Stimulated activated naive CD8-positive, alpha-beta T cell treated with anti-CD3 and anti-CD28 coated beads, Interleukin-15, Interleukin-2, amounts not matched to agents 100 ng/mL and 50 ng/mL, for 24 hours (primary cell): ENCODE data around the gene CHERP.

ENCODE experiments used
- H3K27ac Mint-ChIP-seq: one replicate; pipeline ENCODE4 v1.8.0; 2021; ENCODE audit warnings: mild to moderate bottlenecking, mixed read lengths
- H3K27me3 Mint-ChIP-seq: one replicate; pipeline ENCODE4 v1.8.0; 2021; ENCODE audit warnings: mixed read lengths
- H3K36me3 Mint-ChIP-seq: one replicate; pipeline ENCODE4 v1.8.0; 2021; ENCODE audit warnings: low read depth, mixed read lengths
- H3K4me1 Mint-ChIP-seq: one replicate; pipeline ENCODE4 v1.8.0; 2021; ENCODE audit warnings: low read depth, mixed read lengths
- H3K4me3 Mint-ChIP-seq: one replicate; pipeline ENCODE4 v1.8.0; 2021; ENCODE audit warnings: mild to moderate bottlenecking, mixed read lengths
- H3K9me3 Mint-ChIP-seq: one replicate; pipeline ENCODE4 v1.8.0; 2021; ENCODE audit warnings: mixed read lengths

Gene CHERP, protein sequence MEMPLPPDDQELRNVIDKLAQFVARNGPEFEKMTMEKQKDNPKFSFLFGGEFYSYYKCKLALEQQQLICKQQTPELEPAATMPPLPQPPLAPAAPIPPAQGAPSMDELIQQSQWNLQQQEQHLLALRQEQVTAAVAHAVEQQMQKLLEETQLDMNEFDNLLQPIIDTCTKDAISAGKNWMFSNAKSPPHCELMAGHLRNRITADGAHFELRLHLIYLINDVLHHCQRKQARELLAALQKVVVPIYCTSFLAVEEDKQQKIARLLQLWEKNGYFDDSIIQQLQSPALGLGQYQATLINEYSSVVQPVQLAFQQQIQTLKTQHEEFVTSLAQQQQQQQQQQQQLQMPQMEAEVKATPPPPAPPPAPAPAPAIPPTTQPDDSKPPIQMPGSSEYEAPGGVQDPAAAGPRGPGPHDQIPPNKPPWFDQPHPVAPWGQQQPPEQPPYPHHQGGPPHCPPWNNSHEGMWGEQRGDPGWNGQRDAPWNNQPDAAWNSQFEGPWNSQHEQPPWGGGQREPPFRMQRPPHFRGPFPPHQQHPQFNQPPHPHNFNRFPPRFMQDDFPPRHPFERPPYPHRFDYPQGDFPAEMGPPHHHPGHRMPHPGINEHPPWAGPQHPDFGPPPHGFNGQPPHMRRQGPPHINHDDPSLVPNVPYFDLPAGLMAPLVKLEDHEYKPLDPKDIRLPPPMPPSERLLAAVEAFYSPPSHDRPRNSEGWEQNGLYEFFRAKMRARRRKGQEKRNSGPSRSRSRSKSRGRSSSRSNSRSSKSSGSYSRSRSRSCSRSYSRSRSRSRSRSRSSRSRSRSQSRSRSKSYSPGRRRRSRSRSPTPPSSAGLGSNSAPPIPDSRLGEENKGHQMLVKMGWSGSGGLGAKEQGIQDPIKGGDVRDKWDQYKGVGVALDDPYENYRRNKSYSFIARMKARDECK

DNA sequence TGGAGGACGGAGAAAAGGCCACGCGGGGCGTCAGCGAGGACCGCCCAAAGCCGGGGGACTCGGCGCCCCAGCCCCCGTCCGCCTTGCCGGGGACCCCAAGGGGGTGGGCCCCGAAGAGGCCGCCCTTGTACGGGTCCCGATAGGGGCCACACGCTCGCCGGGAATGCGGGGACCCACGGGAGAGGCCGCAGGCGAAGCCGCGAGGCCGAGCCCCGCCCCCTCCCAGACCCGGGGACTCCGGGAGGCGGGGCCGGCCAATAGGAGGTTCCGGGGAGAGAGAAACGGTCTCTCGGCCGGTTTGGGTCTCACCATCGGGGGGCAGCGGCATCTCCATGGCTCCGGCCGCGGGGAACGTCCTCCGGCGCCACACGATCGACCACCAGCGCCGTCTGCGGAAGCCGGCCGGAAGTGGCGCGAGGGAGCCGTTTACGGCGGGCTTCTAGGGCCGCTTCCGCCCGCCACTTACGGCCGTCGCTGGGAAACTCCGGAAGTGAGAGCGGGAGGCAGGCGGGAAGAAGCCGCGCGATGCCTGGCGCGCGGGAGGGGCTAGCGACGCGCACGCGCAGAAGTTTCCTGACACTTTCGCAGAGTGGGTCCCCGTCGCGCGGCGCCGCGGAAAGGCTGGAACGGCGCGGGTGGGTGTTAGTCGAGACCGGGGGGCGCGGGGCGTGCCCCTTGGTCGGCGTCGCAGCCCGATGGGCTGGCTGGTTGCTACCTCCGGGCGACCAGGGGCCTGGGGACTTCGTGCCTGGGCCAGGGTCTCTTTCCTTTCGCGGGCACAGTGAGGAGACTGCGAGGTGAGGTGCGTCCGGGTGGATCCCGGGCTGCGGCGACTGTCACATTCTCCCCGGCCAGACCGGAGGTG lies at the start of gene CHERP:
Gene CHERP (minus strand): TSS at position 393 of the 865 bp plus-strand sequence. CDS start 59 bp downstream, at position 334.
- Mint-ChIP-seq H3K36me3 (peaks cover 44% of the 10 kb centered on the region), H3K4me3 (peak within 1 kb of the TSS; percentile 97), H3K9me3 (no peaks in the 10 kb centered on the region), H3K4me1 (peaks cover 59% of the 10 kb centered on the region), H3K27ac (peak within 1 kb of the TSS; percentile 94), H3K27me3 (no peaks in the 10 kb centered on the region)

DNA sequence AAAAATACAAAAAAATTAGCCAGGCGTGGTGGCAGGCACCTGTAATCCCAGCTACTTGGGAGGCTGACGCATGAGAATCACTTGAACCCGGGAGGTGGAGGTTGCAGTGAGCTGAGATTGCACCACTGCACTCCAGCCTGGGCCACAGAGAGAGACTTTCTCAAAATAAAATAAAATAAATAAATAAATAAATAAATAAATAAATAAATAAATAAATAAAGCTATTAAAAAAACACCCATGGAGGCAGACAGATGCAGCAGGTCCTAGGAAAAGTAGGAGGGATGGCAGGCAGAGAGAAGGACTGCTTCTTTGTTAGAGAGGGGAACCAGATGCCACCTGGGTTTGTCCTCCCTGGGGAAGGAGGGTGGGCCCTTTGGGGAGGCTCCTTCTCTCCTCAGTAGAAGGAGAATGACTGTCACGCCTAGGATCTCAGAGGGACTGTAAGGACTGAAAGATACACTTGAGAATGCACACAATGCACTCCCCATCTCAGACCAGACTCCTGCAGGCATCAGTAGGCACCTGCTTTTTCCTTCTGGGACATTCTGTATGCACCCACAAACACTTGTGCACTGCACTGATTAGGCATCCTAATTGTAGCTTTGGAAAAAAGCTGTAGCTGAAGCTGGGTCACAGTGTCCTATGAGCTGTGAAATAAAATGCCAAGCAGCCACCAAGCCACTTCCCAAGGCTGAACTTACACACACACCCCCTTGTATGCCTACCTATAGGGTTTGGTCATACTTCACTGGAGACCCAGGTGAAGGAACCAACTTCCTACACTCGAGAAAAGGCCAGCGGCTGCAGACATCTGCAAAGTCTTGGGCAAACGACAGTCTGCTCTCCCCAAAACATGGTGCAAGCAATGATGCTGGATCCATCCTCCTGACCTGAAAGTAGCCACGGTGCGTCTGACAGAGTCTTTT lies 48.9 kb upstream of the CHERP start:
- Mint-ChIP-seq H3K27me3 (no peaks in the 10 kb centered on the region), H3K27ac (no peak overlapping the region), H3K36me3 (peaks cover 5% of the 10 kb centered on the region), H3K4me1 (peaks cover 90% of the 10 kb centered on the region), H3K9me3 (no peaks in the 10 kb centered on the region), H3K4me3 (no peak overlapping the region)

- Mint-ChIP-seq H3K4me3 (no peak overlapping the region), H3K9me3 (no peaks in the 10 kb centered on the region), H3K4me1 (peaks cover 90% of the 10 kb centered on the region)
Measured at GRCh38 chr19:16589917-16590316, 47.7 kb upstream of the CHERP start.

GRCh38 chr19:16588824-16589577 lies 46.8 kb upstream of the CHERP start:
- Mint-ChIP-seq H3K27me3 (no peaks in the 10 kb centered on the region), H3K9me3 (no peaks in the 10 kb centered on the region), H3K27ac (peak overlapping the region; percentile 92), H3K36me3 (peaks cover 5% of the 10 kb centered on the region), H3K4me3 (peak overlapping the region; percentile 90), H3K4me1 (peaks cover 90% of the 10 kb centered on the region)

More at GRCh38 chr19:16589917-16590316, 47.7 kb upstream of the CHERP start:
- peaks cover 5% of the 10 kb centered on the region for H3K36me3 Mint-ChIP-seq
- no peaks in the 10 kb centered on the region for H3K27me3 Mint-ChIP-seq
- no peak overlapping the region for H3K27ac Mint-ChIP-seq

GRCh38 chr19:16587833-16588823 lies 45.9 kb upstream of the CHERP start:
- Mint-ChIP-seq H3K4me1 (peaks cover 90% of the 10 kb centered on the region), H3K9me3 (no peaks in the 10 kb centered on the region), H3K27me3 (no peaks in the 10 kb centered on the region), H3K27ac (peak overlapping the region; percentile 92), H3K4me3 (peak overlapping the region; percentile 90), H3K36me3 (peaks cover under 1% of the 10 kb centered on the region)

GRCh38 chr19:16586991-16587832 lies 45.0 kb upstream of the CHERP start:
- H3K9me3 Mint-ChIP-seq = no peaks in the 10 kb centered on the region
- peak overlapping the region; percentile 90 for H3K4me3 Mint-ChIP-seq
- no peaks in the 10 kb centered on the region for H3K36me3 Mint-ChIP-seq
- H3K27ac Mint-ChIP-seq = peak overlapping the region; percentile 92
- H3K4me1 Mint-ChIP-seq = peaks cover 89% of the 10 kb centered on the region
- no peaks in the 10 kb centered on the region for H3K27me3 Mint-ChIP-seq

GRCh38 chr19:16586477-16586871 lies 44.2 kb upstream of the CHERP start:
- Mint-ChIP-seq H3K27ac (peak overlapping the region; percentile 95), H3K9me3 (no peaks in the 10 kb centered on the region), H3K27me3 (no peaks in the 10 kb centered on the region), H3K36me3 (no peaks in the 10 kb centered on the region), H3K4me1 (peaks cover 87% of the 10 kb centered on the region), H3K4me3 (peak overlapping the region; percentile 90)

GRCh38 chr19:16585808-16586476 lies 43.7 kb upstream of the CHERP start:
- no peaks in the 10 kb centered on the region for H3K27me3 Mint-ChIP-seq
- peaks cover 89% of the 10 kb centered on the region for H3K4me1 Mint-ChIP-seq
- H3K9me3 Mint-ChIP-seq = no peaks in the 10 kb centered on the region
- H3K36me3 Mint-ChIP-seq = no peaks in the 10 kb centered on the region
- peak overlapping the region; percentile 95 for H3K27ac Mint-ChIP-seq
- H3K4me3 Mint-ChIP-seq = peak overlapping the region; percentile 90

DNA sequence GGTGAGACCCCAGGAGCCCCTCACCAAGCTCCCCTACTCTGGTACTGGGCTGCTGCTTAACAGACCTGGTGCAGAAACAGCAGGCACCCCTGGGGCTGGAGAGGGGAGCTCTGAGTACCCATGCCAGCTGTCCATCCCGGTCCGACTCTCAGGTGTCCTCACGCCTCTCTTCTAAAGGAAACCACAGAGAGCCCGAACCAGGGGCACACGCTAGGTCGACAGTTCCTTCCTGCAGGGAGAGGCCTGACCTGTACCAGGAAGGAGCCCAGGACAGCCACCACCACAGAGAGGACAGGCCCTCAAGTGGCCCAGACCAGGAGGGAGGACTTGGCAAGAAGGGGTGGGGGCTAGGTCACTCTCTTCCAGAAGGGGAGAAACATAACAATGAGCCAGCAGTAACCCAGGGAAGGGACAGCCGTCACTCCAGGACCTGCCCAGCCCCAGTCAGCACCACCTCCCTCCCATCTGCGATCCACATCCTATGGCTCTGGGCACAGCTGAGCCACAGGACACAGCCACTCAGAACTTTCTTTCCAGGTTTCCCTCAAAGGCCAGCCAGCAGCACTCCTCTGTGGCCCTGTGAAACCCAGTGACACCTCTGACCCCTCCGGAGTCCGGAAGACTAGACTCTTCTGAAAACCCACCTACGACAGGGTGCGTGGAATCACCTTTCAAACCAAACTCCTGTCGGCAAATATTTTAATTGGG lies 43.0 kb upstream of the CHERP start:
- Mint-ChIP-seq H3K9me3 (no peaks in the 10 kb centered on the region), H3K27me3 (no peaks in the 10 kb centered on the region), H3K36me3 (no peaks in the 10 kb centered on the region), H3K4me1 (peaks cover 90% of the 10 kb centered on the region), H3K4me3 (peak overlapping the region; percentile 90), H3K27ac (peak overlapping the region; percentile 95)

DNA sequence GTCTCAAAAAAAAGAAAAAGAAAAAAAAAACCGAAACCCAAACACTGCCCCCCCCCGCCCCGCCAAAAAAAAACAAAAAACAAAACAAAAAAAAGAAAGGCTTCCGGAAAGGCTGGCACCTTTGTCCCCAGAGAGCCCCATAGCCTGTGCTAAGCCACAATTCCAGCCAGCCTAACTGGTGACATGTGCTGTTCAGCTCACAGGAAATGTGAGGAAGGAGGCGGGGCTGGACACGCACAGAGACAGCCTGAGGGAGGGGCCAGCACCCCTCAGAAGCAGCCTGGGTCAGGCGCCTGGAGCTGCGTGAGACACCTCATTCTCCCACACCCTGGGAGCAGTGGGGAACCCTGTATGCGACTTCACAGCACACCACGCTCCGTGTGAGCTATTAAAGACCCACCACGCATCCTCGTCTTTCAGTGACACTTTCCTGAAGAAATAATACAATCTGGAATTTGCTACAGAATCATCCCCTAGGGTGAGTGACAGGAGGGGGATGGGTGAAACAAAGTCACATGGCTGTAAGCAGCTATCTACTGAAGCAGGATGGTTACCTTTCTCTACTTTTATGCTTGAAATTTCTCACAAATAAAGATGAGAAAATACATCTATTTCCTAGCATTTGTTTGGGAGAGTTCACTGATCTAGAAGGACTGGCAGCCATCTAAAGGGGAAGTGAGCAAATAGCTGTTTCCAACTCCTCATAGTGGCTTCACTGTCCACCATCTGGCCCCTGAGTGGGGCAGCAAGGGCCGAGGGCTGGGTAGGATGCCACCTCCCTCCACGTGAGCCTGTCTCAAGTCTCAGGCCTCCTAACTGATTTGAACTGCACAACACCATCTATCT lies 42.2 kb upstream of the CHERP start:
- H3K4me1 Mint-ChIP-seq = peaks cover 90% of the 10 kb centered on the region
- no peaks in the 10 kb centered on the region for H3K27me3 Mint-ChIP-seq
- no peaks in the 10 kb centered on the region for H3K36me3 Mint-ChIP-seq
- peak overlapping the region; percentile 95 for H3K27ac Mint-ChIP-seq
- H3K9me3 Mint-ChIP-seq = no peaks in the 10 kb centered on the region
- peak overlapping the region; percentile 90 for H3K4me3 Mint-ChIP-seq
